ENCODE measurements around the gene ARHGEF3.
A peak's percentile ranks its signal among the peaks of the same experiment; 100 is the strongest.

The ARHGEF3 gene

DNA sequence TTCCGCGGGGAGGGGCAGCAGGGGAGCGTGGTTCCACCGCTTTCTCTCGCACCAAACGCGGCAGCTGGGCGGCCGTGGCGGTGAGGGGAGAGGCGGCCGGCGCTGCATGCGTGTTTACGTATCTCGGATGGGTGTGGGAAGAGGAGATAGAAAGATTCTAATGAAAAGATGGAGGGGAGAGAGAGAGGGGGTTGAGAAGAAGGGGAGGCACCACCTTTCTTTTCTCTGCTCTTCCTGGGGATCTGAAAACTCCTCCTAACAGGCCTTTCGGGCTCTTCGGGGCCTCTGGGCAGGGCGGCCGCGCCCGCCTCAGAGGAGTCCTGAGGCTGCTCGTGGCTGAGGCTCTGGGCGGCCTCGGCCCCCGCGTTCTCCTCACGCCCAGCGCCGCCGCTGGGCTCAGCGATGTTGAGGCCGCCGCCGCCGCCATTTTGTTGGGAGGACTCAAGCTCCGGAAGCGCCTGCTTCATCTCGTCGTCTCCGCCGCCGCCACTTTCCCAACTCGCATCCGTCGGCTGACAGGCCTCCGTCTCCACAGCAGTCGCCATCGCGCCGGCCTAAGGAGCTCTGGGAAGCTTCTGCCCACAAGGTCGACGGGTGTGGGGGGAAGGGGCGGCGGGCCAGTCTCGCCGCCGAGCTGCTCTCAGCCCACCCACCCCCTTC, 119.2 kb downstream of the ARHGEF3 start:
- peak; percentile 60 for DNase-seq (ENCODE audit: low spot score)

DNA sequence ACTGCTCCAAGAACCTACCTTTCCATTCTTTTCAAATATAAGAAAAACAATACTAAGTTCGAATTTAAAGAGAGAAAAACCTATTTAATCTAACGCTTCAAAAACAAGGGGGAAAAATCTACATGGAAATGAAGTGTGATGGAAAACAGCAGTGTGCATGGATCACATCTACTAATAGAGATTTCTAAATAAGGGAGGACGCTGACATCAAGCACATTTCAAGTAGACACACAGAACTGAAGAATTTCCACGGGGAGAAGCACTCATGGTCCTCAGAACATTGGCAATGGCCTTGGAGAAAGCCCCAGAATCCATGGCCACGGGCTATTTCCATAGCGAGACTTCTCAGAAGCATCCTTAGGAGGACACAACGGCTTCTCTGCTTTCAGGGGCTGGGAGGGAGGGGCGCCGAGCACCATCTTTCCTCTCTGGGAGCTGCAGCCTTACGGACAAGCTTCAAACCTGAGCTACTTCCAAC, 119.7 kb downstream of the ARHGEF3 start:
- no peak for DNase-seq (ENCODE audit: low spot score)

DNA sequence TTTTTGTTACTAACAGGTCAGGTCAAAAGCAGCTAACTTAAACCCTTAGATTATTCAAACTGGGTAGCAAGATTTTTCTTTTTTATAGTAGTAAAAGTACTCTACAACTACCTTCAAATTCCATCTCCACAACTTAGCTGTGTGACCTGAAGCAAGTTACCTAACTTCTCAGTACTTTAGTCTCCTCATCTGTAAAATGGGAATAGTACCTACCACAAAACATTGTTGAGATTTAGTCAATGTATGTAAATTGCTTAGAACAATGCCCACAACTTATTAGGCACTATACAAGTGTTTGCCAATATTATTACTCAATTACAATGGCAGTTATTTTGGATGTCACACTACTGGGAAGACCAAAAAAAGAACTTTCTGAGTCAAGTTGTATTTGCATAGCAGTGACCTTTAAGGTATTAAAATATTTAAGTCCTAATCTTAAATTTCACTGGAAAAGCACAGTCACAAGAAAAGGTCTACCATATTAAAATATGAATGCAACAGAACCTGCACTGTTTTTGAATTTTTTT, 121.6 kb downstream of the ARHGEF3 start:
- no peak for DNase-seq (ENCODE audit: low spot score)
